ENCODE results near the gene PPM1H.

The PPM1H gene

GRCh38 chr12:62724947-62725451 is 210.0 kb downstream of the PPM1H start:
- H3K27me3 ChIP-seq (ENCODE audit: insufficient read depth, low read length, poor library complexity) = no peaks in the 10 kb centered on the region
- no peak for DNase-seq
- H3K4me1 ChIP-seq (ENCODE audit: insufficient read depth, low read length) = no peaks in the 10 kb centered on the region
- H3K4me3 ChIP-seq (ENCODE audit: low read depth in 1 of 2, low read length in 2 of 2) = no peak overlapping the region
- no peaks in the 10 kb centered on the region for H3K9me3 ChIP-seq (ENCODE audit: insufficient read depth, low read length, severe bottlenecking)
- no peaks in the 10 kb centered on the region for H3K79me2 ChIP-seq (ENCODE audit: insufficient read depth, low read length)
- H2AFZ ChIP-seq (ENCODE audit: low read depth, low read length) = no peak overlapping the region
- no peaks in the 10 kb centered on the region; the same call in 1 of the 2 replicates for H4K20me1 ChIP-seq (ENCODE audit: insufficient read depth, low read length)
- no peak for ATAC-seq (ENCODE audit: insufficient read depth, low read depth)
- no peak overlapping the region for H3K4me2 ChIP-seq (ENCODE audit: insufficient read depth, low read length)
- TF ChIP-seq EZH2 (IDR thresholded peaks at IDR 0.05; ENCODE audit: borderline replicate concordance, low read depth, low read length, severe bottlenecking) (no peak), CTCF (IDR thresholded peaks at IDR 0.05; ENCODE audit: borderline replicate concordance, extremely low read depth, low read length, poor library complexity, severe bottlenecking) (no peak)
- H3K36me3 ChIP-seq (ENCODE audit: insufficient read depth, low read length) = no peaks in the 10 kb centered on the region
- no peak overlapping the region for H3K27ac ChIP-seq (ENCODE audit: low read length)
- H3K9ac ChIP-seq (ENCODE audit: low read depth, low read length) = no peak overlapping the region

- Histone ChIP-seq H3K27ac (ENCODE audit: low read length) (no peak overlapping the region), H3K27me3 (ENCODE audit: insufficient read depth, low read length, poor library complexity) (no peaks in the 10 kb centered on the region), H2AFZ (ENCODE audit: low read depth, low read length) (no peak overlapping the region), H3K9ac (ENCODE audit: low read depth, low read length) (no peak overlapping the region), H3K4me2 (ENCODE audit: insufficient read depth, low read length) (no peak overlapping the region), H4K20me1 (ENCODE audit: insufficient read depth, low read length) (no peaks in the 10 kb centered on the region; the same call in 1 of the 2 replicates), H3K36me3 (ENCODE audit: insufficient read depth, low read length) (no peaks in the 10 kb centered on the region), H3K9me3 (ENCODE audit: insufficient read depth, low read length, severe bottlenecking) (no peaks in the 10 kb centered on the region), H3K4me3 (ENCODE audit: low read depth in 1 of 2, low read length in 2 of 2) (no peak overlapping the region), H3K79me2 (ENCODE audit: insufficient read depth, low read length) (no peaks in the 10 kb centered on the region), H3K4me1 (ENCODE audit: insufficient read depth, low read length) (no peaks in the 10 kb centered on the region)
- ATAC-seq (ENCODE audit: insufficient read depth, low read depth) (peak; percentile 48; the same call in 1 of the 3 replicates), DNase-seq (no peak)
- TF ChIP-seq CTCF (IDR thresholded peaks at IDR 0.05; ENCODE audit: borderline replicate concordance, extremely low read depth, low read length, poor library complexity, severe bottlenecking) (no peak), EZH2 (IDR thresholded peaks at IDR 0.05; ENCODE audit: borderline replicate concordance, low read depth, low read length, severe bottlenecking) (no peak)
These were observed 210.7 kb downstream of the PPM1H start for GRCh38 chr12:62724285-62724684.

GRCh38 chr12:62722971-62723680 is 211.8 kb downstream of the PPM1H start:
- H3K4me1 ChIP-seq (ENCODE audit: insufficient read depth, low read length) = no peaks in the 10 kb centered on the region
- H3K4me2 ChIP-seq (ENCODE audit: insufficient read depth, low read length) = no peak overlapping the region
- H3K27me3 ChIP-seq (ENCODE audit: insufficient read depth, low read length, poor library complexity) = no peaks in the 10 kb centered on the region
- H3K79me2 ChIP-seq (ENCODE audit: insufficient read depth, low read length) = no peaks in the 10 kb centered on the region
- no peak overlapping the region for H3K27ac ChIP-seq (ENCODE audit: low read length)
- TF ChIP-seq CTCF (IDR thresholded peaks at IDR 0.05; ENCODE audit: borderline replicate concordance, extremely low read depth, low read length, poor library complexity, severe bottlenecking) = no peak
- TF ChIP-seq EZH2 (IDR thresholded peaks at IDR 0.05; ENCODE audit: borderline replicate concordance, low read depth, low read length, severe bottlenecking) = no peak
- no peaks in the 10 kb centered on the region for H3K36me3 ChIP-seq (ENCODE audit: insufficient read depth, low read length)
- no peak for DNase-seq
- no peak overlapping the region for H2AFZ ChIP-seq (ENCODE audit: low read depth, low read length)
- H3K4me3 ChIP-seq (ENCODE audit: low read depth in 1 of 2, low read length in 2 of 2) = no peak overlapping the region
- H4K20me1 ChIP-seq (ENCODE audit: insufficient read depth, low read length) = no peaks in the 10 kb centered on the region
- no peak for ATAC-seq (ENCODE audit: insufficient read depth, low read depth)
- no peak overlapping the region for H3K9ac ChIP-seq (ENCODE audit: low read depth, low read length)
- H3K9me3 ChIP-seq (ENCODE audit: insufficient read depth, low read length, severe bottlenecking) = no peaks in the 10 kb centered on the region
